KMS-11 (cell line): ENCODE measurements around the gene POLA2.
"Not testable (repeated sequence)": the region's sequence is repeated elsewhere in the genome, so short reads cannot be mapped to it uniquely, and the experiment has no call there.

Source experiments
- H2AFZ ChIP-seq: fragments of 200-600 bp; sonication (generic); 2 replicates; pipeline ENCODE4 v1.6.1; 2016; ENCODE audit warnings: antibody characterized with exemption, mixed run types, low read depth
- H3K27ac ChIP-seq: fragments of 200-600 bp; sonication (generic); 2 replicates; pipeline ENCODE4 v1.6.1; 2016; ENCODE audit warnings: mild to moderate bottlenecking, mixed run types
- H3K27me3 ChIP-seq: fragments of 200-600 bp; sonication (generic); 2 replicates; pipeline ENCODE4 v1.6.1; 2017; ENCODE audit warnings: mild to moderate bottlenecking, low read depth, mixed run types, moderate library complexity; ENCODE audit not compliant: insufficient read depth
- H3K36me3 ChIP-seq: fragments of 200-600 bp; sonication (generic); 2 replicates; pipeline ENCODE4 v1.6.1; 2017; ENCODE audit warnings: mild to moderate bottlenecking, mixed run types; ENCODE audit not compliant: insufficient read depth
- H3K4me1 ChIP-seq: fragments of 200-600 bp; sonication (generic); 2 replicates; pipeline ENCODE4 v1.6.1; 2016; ENCODE audit warnings: mild to moderate bottlenecking, low read depth, mixed run types; ENCODE audit not compliant: poor library complexity, severe bottlenecking
- H3K4me2 ChIP-seq: fragments of 200-600 bp; sonication (generic); 2 replicates; pipeline ENCODE4 v1.7.0; 2016; ENCODE audit warnings: mild to moderate bottlenecking, mixed run types
- H3K4me3 ChIP-seq: fragments of 200-600 bp; sonication (generic); IDR thresholded peaks from 2 replicates; pipeline ENCODE4 v1.6.1; 2017; ENCODE audit warnings: low read depth, low read length, mixed read lengths; ENCODE audit not compliant: insufficient read depth
- H3K79me2 ChIP-seq: fragments of 200-600 bp; sonication (generic); 2 replicates; pipeline ENCODE4 v1.6.1; 2016; ENCODE audit warnings: low read depth, mixed run types; ENCODE audit not compliant: insufficient read depth
- H3K9ac ChIP-seq: fragments of 200-600 bp; sonication (generic); 2 replicates; pipeline ENCODE4 v1.6.1; 2016; ENCODE audit warnings: mild to moderate bottlenecking, mixed run types
- H4K20me1 ChIP-seq: fragments of 200-600 bp; sonication (generic); 2 replicates; pipeline ENCODE4 v1.6.1; 2016; ENCODE audit warnings: mild to moderate bottlenecking, mixed run types; ENCODE audit not compliant: insufficient read depth
- CTCF ChIP-seq: fragments of 200-600 bp; sonication (generic); conservative IDR thresholded peaks from 2 replicates; pipeline ENCODE4 v1.6.1; 2017; ENCODE audit warnings: low read depth, mild to moderate bottlenecking, antibody characterized with exemption, low read length, moderate library complexity, mixed read lengths

POLA2 gene

GRCh38 chr11:65241134-65241533 is 20.6 kb upstream of the POLA2 start:
- no peaks in the 10 kb centered on the region; the same call in 1 of the 2 replicates for H3K27me3 ChIP-seq
- H3K79me2 ChIP-seq: no peaks in the 10 kb centered on the region
- H3K4me1 ChIP-seq: no peaks in the 10 kb centered on the region
- H2AFZ ChIP-seq: no peak overlapping the region
- TF ChIP-seq CTCF: no peak
- no peaks in the 10 kb centered on the region for H3K36me3 ChIP-seq
- H3K27ac ChIP-seq: no peak overlapping the region
- no peaks in the 10 kb centered on the region for H4K20me1 ChIP-seq
- no peak overlapping the region for H3K4me3 ChIP-seq
- no peak overlapping the region for H3K9ac ChIP-seq
- H3K4me2 ChIP-seq: no peak overlapping the region

GRCh38 chr11:65241692-65242091 is 20.1 kb upstream of the POLA2 start:
- Histone ChIP-seq H3K4me3 (no peak overlapping the region), H3K9ac (no peak overlapping the region), H3K4me2 (no peak overlapping the region), H3K79me2 (no peaks in the 10 kb centered on the region), H3K27ac (no peak overlapping the region), H3K4me1 (no peaks in the 10 kb centered on the region), H3K36me3 (no peaks in the 10 kb centered on the region), H2AFZ (no peak overlapping the region), H4K20me1 (no peaks in the 10 kb centered on the region), H3K27me3 (no peaks in the 10 kb centered on the region; the same call in 1 of the 2 replicates)
- TF ChIP-seq CTCF: no peak

- Histone ChIP-seq H3K79me2 (no peaks in the 10 kb centered on the region), H2AFZ (no peak overlapping the region), H4K20me1 (no peaks in the 10 kb centered on the region), H3K27ac (no peak overlapping the region), H3K36me3 (no peaks in the 10 kb centered on the region), H3K4me1 (no peaks in the 10 kb centered on the region), H3K9ac (no peak overlapping the region), H3K27me3 (no peaks in the 10 kb centered on the region; the same call in 1 of the 2 replicates), H3K4me2 (no peak overlapping the region), H3K4me3 (no peak overlapping the region)
- no peak for TF ChIP-seq CTCF
Observed at GRCh38 chr11:65242389-65242788, 19.4 kb upstream of the POLA2 start.

- Histone ChIP-seq H3K4me1 (no peaks in the 10 kb centered on the region), H3K36me3 (no peaks in the 10 kb centered on the region), H3K4me3 (no peak overlapping the region), H3K27me3 (no peaks in the 10 kb centered on the region), H2AFZ (no peak overlapping the region), H3K27ac (no peak overlapping the region), H3K9ac (no peak overlapping the region), H3K79me2 (no peaks in the 10 kb centered on the region), H4K20me1 (no peaks in the 10 kb centered on the region), H3K4me2 (no peak overlapping the region)
- TF ChIP-seq CTCF: no peak
Observed at GRCh38 chr11:65243797-65244196, 18.0 kb upstream of the POLA2 start.

- not testable (repeated sequence) for H3K79me2 ChIP-seq, H3K9ac ChIP-seq, H2AFZ ChIP-seq, H3K27ac ChIP-seq, H3K27me3 ChIP-seq, H3K36me3 ChIP-seq, H3K4me3 ChIP-seq, H4K20me1 ChIP-seq, H3K4me2 ChIP-seq, H3K4me1 ChIP-seq
Observed at GRCh38 chr11:65245046-65245445, 16.7 kb upstream of the POLA2 start.
